Heart left ventricle (tissue), 13 donors: ENCODE measurements around the gene KCTD19.

Experiments
- CTCF ChIP-seq, 12 donors: fragments of 200-600 bp; sonication (generic) in 4 of 12; IDR thresholded peaks; one replicate each; pipeline versions ENCODE4 v1.5.0 to v1.8.0; 2018 to 2022; ENCODE audit warnings: antibody characterized with exemption in 12 of 12, mild to moderate bottlenecking in 5 of 12
- POLR2A ChIP-seq, 2 donors: fragments of 450-650 bp; IDR thresholded peaks; one replicate each; pipeline ENCODE4 v1.6.1; 2017; ENCODE audit warnings: antibody characterized with exemption in 2 of 2, mild to moderate bottlenecking in 2 of 2, moderate library complexity in 2 of 2
- donor health status: ischemic (EF 13 %, LVEDD 7.1; RV severe dilation, severe dysfunction).
- donor health status: DM: no; HTN: yes; CAD: no.
- donor health status: DM: no; HTN: no; CAD: no.
- donor health status: ischemic (EF 25% LVEDD 6.9; RV normal size, moderate dysfunction).
- donor health status: ischemic (EF 25% LVEDD 5.7; RV mildly dilated, moderate dysfunction).
- donor health status: ischemic (EF 35%, LVEDD 5.7; RV mildly dilated, moderate dysfunction).
- donor health status: nonischemic (EF 11% LVEDD 7.7; RV severe dilation, severe dysfunction).
- donor health status: DM: yes; HTN: yes; CAD: no.
- donor health status: PGD.
- donor health status: ischemic (EF 29% LVEDD 5.4; RV normal size, mild dysfunction).
- donor health status: nonischemic (EF 23%, LVEDD 6.1; RV moderate dilation, normal function).

GRCh38 chr16:67342616-67343015 lies 16.1 kb upstream of the KCTD19 start:
- TF ChIP-seq POLR2A (IDR thresholded peaks at IDR 0.05) = no peak
- no peak for TF ChIP-seq CTCF (IDR thresholded peaks at IDR 0.05)
